ENCODE data around the gene DACH1.

DNA sequence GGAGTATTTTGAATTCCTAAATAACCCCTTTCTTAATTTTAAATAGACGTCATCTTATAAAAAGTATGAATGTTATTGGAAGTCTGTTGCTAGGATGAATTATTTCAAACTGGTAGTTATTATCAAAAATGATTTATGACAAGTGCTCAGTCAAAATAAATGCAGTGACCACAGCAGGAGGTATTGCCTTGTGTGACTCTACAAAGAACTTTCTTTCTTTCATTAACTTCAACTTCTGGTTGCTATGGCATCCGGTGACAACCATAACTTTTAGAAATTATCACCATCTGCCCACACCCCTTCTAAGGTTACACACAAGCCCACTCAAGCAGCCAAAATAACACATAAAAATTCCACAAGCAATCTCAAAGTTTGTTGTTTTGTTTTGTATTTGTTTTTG, 189.9 kb downstream of the DACH1 start:
- TF ChIP-seq, protein P1, sequence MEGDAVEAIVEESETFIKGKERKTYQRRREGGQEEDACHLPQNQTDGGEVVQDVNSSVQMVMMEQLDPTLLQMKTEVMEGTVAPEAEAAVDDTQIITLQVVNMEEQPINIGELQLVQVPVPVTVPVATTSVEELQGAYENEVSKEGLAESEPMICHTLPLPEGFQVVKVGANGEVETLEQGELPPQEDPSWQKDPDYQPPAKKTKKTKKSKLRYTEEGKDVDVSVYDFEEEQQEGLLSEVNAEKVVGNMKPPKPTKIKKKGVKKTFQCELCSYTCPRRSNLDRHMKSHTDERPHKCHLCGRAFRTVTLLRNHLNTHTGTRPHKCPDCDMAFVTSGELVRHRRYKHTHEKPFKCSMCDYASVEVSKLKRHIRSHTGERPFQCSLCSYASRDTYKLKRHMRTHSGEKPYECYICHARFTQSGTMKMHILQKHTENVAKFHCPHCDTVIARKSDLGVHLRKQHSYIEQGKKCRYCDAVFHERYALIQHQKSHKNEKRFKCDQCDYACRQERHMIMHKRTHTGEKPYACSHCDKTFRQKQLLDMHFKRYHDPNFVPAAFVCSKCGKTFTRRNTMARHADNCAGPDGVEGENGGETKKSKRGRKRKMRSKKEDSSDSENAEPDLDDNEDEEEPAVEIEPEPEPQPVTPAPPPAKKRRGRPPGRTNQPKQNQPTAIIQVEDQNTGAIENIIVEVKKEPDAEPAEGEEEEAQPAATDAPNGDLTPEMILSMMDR (IDR thresholded peaks at IDR 0.05): no peak
- no peak for TF ChIP-seq POLR2A (IDR thresholded peaks at IDR 0.05)

Data from uterus (tissue), 2 donors.